HG03066 (cell line): ENCODE results near the gene CSAD.

Experiments used
- ATAC-seq: cut with Tn5 transposase; IDR thresholded peaks from one replicate; pipeline ENCODE4 v1.9.1; 2021; ENCODE audit warnings: low read depth; ENCODE audit not compliant: unreplicated experiment

Gene CSAD, protein sequence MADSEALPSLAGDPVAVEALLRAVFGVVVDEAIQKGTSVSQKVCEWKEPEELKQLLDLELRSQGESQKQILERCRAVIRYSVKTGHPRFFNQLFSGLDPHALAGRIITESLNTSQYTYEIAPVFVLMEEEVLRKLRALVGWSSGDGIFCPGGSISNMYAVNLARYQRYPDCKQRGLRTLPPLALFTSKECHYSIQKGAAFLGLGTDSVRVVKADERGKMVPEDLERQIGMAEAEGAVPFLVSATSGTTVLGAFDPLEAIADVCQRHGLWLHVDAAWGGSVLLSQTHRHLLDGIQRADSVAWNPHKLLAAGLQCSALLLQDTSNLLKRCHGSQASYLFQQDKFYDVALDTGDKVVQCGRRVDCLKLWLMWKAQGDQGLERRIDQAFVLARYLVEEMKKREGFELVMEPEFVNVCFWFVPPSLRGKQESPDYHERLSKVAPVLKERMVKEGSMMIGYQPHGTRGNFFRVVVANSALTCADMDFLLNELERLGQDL

GRCh38 chr12:53180220-53180930 is at the start of gene CSAD, which contains the start of gene ZNF740:
TSS of gene CSAD (minus strand) at chr12:53180925. CDS start at chr12:53173470, 7,455 bp downstream.
TSS of gene ZNF740 (plus strand) at chr12:53180722. CDS start at chr12:53181984, 1,262 bp downstream.
- peak; percentile 93 for ATAC-seq

DNA sequence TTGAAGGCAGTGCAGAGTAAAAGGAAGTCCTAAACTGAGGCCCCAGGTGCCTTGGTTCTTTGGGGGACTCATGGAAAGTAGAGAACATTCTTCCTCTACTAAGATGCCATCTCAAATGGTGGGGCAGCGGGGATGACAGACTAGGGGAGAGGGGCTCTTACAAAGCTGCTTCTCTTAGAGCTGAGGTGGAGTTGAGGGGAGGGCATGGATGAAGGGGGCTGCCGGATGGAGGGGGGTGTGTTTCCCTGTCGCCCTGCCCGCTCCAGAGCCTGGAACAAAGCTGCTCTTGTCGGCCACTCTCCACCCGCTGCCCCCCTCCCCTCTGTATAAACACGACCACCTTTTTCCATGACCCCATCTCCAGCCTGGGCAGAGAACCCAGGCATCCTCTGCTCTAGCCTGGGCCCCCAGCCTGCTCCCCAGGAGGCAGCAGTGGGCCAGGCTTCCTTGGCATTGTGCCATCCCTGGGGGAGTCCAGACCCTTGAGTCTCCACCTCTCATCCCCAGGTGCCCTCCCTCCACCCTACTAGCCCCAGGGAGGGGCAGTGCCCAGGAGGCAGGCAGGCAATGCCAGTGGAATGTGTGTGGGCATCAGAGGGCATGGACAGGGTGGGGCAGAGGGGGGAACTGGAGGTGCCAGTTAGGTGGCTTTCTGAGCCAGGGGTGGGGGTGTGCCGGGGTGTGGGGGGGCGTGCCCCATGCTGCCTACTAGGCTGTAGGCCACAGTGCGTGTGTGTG is 49.6 kb upstream of the CSAD start:
- no peak for ATAC-seq

- ATAC-seq: no peak
Observed at GRCh38 chr12:53229454-53229853, 48.7 kb upstream of the CSAD start.

DNA sequence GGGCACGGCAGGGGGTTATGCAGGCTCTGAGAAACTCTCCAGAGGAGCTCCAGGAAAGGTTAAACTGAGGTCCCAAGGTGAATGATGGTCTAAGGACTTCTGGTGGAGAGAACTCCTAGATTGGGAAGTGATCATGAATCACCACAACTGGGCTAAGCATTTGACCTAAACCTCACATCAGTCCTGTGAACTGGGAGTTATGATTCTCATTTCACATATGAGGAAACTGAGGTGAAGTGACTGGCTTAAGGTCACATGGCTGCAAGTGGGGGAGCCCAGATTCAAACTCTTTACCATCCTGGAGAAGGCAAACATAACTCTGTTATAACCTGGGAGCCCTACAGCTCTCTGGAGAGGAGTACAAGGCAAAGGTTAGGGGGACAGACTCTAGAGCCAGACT is 47.1 kb upstream of the CSAD start:
- no peak for ATAC-seq

GRCh38 chr12:53227341-53227740 is 46.6 kb upstream of the CSAD start:
- ATAC-seq: no peak

DNA sequence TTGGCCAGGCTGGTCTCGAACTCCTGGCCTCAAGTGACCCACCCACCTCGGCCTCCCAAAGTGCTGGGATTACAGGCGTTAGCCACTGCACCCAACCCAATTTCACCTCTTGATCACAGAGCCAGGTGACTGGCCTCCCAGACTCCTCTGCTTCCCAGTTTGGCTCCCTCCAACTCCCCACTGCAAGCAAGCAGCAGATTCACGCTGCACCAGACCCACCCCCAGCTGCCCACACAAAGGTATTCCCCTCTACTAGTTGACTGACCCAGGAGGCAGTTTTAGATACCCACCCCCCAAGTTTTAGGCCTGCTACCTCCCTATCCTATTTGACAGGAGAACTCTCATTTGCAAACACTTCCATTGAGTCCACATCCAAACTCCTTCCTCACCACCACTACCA is 46.1 kb upstream of the CSAD start:
- ATAC-seq: no peak

GRCh38 chr12:53225635-53226424 is 45.1 kb upstream of the CSAD start:
- ATAC-seq: no peak

GRCh38 chr12:53224897-53225634 is 44.3 kb upstream of the CSAD start:
- no peak for ATAC-seq

- ATAC-seq: no peak
Observed at GRCh38 chr12:53224061-53224896, 43.6 kb upstream of the CSAD start.

- no peak for ATAC-seq
Observed at GRCh38 chr12:53223389-53224060, 42.8 kb upstream of the CSAD start.

GRCh38 chr12:53222806-53223261 is 42.1 kb upstream of the CSAD start:
- ATAC-seq: no peak

DNA sequence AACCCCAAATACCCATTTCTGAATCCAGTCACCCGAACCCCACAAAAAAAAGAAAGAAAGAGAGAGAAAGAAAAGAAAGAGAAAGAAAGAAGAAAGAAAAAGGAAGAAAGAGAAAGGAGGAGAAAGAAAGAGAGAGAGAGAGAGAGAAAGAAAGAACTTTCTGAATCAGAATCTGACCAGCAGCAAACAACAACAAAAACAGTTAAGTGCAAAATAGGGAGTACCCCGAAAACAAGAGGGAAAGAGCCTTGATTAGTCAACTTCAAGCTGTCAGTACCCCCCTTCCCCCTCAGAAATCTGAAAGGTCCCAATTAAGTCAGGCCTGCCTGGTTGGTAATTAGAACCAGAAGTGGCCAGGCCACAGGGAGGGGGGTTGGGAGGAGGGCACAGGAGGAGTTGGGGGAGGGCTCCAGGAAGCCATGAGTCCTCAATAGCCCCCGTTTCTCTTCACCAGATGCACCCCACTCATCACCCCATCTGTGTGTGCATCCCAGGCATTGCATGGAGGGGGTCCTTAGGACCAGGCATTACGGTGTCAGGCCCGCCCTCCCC is 41.5 kb upstream of the CSAD start:
- ATAC-seq: no peak

DNA sequence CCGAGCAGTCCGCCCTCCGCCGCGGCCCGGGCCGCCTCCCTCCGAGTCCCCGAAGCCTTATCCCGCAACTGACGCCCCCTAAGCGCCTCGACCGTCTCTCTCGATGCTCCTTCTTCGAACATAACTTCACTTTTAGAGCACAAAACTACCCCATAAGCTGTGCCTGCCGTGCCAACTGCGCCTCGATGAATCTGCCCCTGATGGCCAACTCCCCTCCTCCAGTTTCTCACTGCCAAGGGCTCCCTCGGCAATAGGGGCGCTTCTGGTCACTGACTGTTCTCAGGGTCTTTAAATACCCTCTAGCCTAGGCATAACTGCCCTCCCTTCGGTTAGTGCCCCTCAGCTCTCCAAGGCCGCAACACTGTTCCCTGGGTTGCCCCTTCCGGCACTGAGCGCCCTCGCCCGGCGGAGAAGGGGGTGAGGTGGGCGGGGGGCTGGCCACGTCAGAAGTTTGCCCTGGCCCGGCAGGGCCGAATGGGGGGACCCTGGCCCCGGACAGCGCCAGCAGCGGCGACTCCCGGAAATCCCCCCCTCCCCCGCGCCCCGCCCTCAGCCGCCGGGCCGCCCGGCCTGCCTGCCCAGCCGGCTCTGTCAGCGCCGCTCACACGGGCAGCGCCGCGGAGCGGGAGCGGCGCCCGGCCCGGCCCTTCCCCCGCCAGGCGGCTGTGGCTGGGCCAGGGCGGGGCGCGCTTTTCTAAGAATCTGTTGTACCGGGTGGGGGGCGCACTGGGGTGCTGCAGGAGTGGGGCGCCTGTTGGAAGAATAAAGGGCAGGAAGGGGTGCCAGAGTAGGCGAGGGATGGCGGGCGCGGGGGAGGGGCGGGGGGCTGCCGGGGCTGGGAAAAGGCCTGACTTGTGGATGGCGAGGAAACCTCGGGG is 40.7 kb upstream of the CSAD start:
- ATAC-seq: peak; percentile 25

DNA sequence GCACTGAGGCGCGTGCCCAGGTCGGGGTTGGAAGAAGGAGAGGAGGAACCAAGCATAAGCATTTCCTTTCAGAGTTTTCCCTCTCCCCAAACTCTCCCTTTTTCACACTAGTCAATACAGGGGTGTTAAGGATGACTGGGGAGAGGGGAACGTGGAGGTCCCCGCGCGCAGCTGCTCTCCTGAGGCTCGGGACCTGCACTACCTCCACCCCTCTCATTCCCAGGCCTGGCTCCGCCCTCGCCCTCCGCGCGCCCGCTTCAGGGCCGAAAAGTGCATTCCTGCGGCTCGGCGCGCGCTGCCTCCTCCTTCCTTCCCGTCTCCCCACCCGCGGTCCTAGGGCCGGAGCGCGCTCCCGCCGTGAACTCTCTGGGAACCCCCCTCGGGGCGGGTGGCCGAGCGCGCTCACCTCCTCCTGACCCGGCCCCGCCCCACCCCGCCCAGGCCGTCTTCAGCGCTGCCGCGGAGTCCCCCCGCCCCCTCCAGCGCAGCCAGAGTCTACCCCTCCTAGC is 40.0 kb upstream of the CSAD start:
- peak; percentile 49 for ATAC-seq

- ATAC-seq: peak; percentile 40
Observed at GRCh38 chr12:53219956-53220693, 39.4 kb upstream of the CSAD start.
